Thyroid gland (tissue), 4 donors: ENCODE measurements around the gene MAPT. TPM values are rescaled to one million over a fixed set of nuclear protein-coding genes. Genes with fewer than 3 reads are reported as not detected.

Experiments used
- DNase-seq, 2 donors: peaks; one replicate each; pipeline ENCODE4 v3.0.0-alpha.2; 2019
- H3K27ac ChIP-seq, 3 donors: fragments of 200-600 bp; sonication (generic); 1 replicate in 2 of 3; 2 replicates in 1 of 3; pipeline ENCODE4 v1.5.1; 2016 to 2019; ENCODE audit warnings: mild to moderate bottlenecking in 1 of 3, moderate library complexity in 1 of 3
- H3K27me3 ChIP-seq: fragments of 200-600 bp; sonication (generic); one replicate; pipeline ENCODE4 v1.5.1; 2019
- H3K36me3 ChIP-seq, 2 donors: fragments of 200-600 bp; sonication (generic); one replicate each; pipeline ENCODE4 v1.5.1; 2016 to 2019
- H3K4me1 ChIP-seq, 2 donors: fragments of 200-600 bp; sonication (generic); one replicate each; pipeline ENCODE4 v1.5.1; 2017 to 2019
- H3K4me3 ChIP-seq, 3 donors: fragments of 200-600 bp; sonication (generic); replicated peaks in 1 of 3; 1 replicate in 2 of 3; 2 replicates in 1 of 3; pipeline ENCODE4 v1.5.1; 2016; ENCODE audit warnings: mild to moderate bottlenecking in 1 of 3
- H3K9me3 ChIP-seq: fragments of 200-600 bp; sonication (generic); one replicate; pipeline ENCODE4 v1.5.1; 2017
- POLR2A ChIP-seq, 2 donors: fragments of 450-650 bp; IDR thresholded peaks; one replicate each; pipeline ENCODE4 v1.6.1; 2017; ENCODE audit warnings: antibody characterized with exemption in 2 of 2, mild to moderate bottlenecking in 2 of 2, moderate library complexity in 1 of 2
- WGBS, 2 donors: methylation state at CpG; one replicate each; pipeline ENCODE4 v1.1.5; 2017; 5-methylcytosine and 5-hydroxymethylcytosine counted together
- intact Hi-C: fragments of 100-400 bp; cut with DNase I; formaldehyde crosslinking; loops from one replicate; pipeline ENCODE4 v1.15.1; 2023
- total RNA-seq, 4 donors: library from RNA; depleted of rRNA; stranded (reverse); fragments of >200 nt; gene quantifications; one replicate each; pipeline ENCODE4 v1.2.3, GENCODE V29; 2016
- TF ChIP-seq, protein P1 (sequence below), 6 experiments: fragments of 200-600 bp in 3 of 6; fragments of 450-650 bp in 3 of 6; sonication (generic) in 3 of 6; IDR thresholded peaks; one replicate each; pipeline ENCODE4 v1.5.1; 2016 to 2019; ENCODE audit warnings: antibody characterized with exemption in 6 of 6, mild to moderate bottlenecking in 2 of 6, inconsistent platforms in 1 of 6, moderate library complexity in 1 of 6

MAPT gene
- total RNA-seq, 4 donors from 2014 or later = 0.54 to 1.8 (median 0.92) TPM

DNA sequence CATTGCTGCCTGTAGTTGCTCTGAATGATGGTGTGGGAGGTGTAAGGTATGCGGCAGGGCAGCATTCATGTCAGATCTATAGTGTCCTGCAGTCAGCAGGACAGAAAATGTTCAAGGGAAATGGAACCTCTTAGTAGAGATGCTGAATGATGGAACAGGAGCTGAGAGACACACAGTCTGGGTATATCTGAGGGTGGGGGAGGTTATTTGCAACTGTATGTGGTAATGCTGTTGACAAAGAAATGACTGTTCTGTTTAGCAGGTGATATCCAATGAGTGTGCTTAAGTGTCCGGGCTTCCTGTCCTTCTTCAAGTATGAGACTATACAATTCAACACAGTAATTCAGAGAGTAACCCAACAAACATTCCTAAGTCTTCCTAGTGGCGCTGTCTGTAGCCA lies 151.3 kb downstream of the MAPT start:
- H3K4me3 ChIP-seq = no peak overlapping the region
- H3K4me1 ChIP-seq = peaks cover 46 to 50% of the 10 kb centered on the region in 2 donors
- 78 to 84% methylated on average over 3 of the region's 3 CpGs for WGBS, 2 donors
- H3K27ac ChIP-seq = peak overlapping the region; percentile 56 to 89 (median 83)
- intact Hi-C loops = loop anchor here (5.0 kb wide), 1 partner anchor 167 kb away; no protein-coding TSS in a partner anchor
- DNase-seq = no peak
- TF ChIP-seq POLR2A (IDR thresholded peaks at IDR 0.05) = no peak
- TF ChIP-seq, protein P1, sequence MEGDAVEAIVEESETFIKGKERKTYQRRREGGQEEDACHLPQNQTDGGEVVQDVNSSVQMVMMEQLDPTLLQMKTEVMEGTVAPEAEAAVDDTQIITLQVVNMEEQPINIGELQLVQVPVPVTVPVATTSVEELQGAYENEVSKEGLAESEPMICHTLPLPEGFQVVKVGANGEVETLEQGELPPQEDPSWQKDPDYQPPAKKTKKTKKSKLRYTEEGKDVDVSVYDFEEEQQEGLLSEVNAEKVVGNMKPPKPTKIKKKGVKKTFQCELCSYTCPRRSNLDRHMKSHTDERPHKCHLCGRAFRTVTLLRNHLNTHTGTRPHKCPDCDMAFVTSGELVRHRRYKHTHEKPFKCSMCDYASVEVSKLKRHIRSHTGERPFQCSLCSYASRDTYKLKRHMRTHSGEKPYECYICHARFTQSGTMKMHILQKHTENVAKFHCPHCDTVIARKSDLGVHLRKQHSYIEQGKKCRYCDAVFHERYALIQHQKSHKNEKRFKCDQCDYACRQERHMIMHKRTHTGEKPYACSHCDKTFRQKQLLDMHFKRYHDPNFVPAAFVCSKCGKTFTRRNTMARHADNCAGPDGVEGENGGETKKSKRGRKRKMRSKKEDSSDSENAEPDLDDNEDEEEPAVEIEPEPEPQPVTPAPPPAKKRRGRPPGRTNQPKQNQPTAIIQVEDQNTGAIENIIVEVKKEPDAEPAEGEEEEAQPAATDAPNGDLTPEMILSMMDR (IDR thresholded peaks at IDR 0.05) = no peak
- H3K36me3 ChIP-seq = peaks cover 9 to 15% of the 10 kb centered on the region in 2 donors
- H3K27me3 ChIP-seq = no peaks in the 10 kb centered on the region
- no peaks in the 10 kb centered on the region for H3K9me3 ChIP-seq

DNA sequence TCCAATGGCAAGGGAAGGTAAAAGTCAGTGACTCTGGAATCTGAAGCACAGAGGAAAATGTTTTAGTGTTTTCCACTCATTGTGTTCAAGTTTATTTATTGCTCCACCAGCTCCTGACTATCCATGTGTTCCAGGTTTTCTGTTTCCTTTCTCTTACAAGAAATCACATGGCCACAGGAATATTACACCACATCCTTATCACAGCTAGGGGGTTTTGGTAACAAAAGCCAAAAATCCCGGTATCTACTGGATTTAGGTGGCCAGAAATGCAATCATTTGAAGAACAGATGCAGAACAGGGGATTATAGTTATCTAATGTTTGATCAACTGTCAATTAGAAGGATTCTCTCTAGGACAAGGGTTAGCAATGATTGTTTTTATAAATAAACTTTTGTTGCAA lies 152.6 kb downstream of the MAPT start:
- 26 to 31% methylated on average over 1 of the region's 1 CpG for WGBS, 2 donors
- Histone ChIP-seq H3K27me3 (no peaks in the 10 kb centered on the region), H3K4me1 (peaks cover 46 to 50% of the 10 kb centered on the region in 2 donors), H3K27ac (peak overlapping the region; percentile 57 to 89 (median 83)), H3K36me3 (peaks cover 9 to 17% of the 10 kb centered on the region in 2 donors), H3K9me3 (no peaks in the 10 kb centered on the region), H3K4me3 (no peak overlapping the region)
- DNase-seq = no peak
- intact Hi-C loops = loop anchor here (5.0 kb wide), 1 partner anchor 165 kb away; no protein-coding TSS in a partner anchor
- TF ChIP-seq, protein P1 (IDR thresholded peaks at IDR 0.05) = peak in 4 of 6 experiments; percentile 11 to 40 (median 25)
- no peak for TF ChIP-seq POLR2A (IDR thresholded peaks at IDR 0.05)

DNA sequence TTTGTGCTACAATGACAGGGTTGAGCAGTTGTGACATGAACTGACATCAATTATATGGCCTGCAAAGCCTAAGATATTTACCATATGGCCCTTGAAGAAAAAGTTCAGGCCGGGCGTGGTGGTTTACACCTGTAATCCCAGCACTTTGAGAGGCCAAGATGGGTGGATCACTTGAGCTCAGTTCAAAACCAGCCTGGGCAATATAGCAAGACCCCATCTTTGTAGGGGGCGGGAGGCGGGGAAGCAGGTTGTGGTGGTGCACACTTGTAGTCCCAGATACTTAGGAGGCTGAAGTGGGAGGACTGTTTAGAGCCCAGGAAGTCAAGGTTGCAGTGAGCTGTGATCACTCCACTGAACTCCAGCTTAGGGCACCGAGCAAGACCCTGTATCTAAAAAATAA lies 153.0 kb downstream of the MAPT start:
- peaks cover 46 to 49% of the 10 kb centered on the region in 2 donors for H3K4me1 ChIP-seq
- 99 to 100% methylated on average over 5 of the region's 5 CpGs for WGBS, 2 donors
- intact Hi-C loops = loop anchor here (5.0 kb wide), 1 partner anchor 165 kb away; no protein-coding TSS in a partner anchor
- DNase-seq = no peak
- H3K27ac ChIP-seq = peak overlapping the region; percentile 57 to 89 (median 83)
- no peaks in the 10 kb centered on the region for H3K9me3 ChIP-seq
- no peak for TF ChIP-seq POLR2A (IDR thresholded peaks at IDR 0.05)
- TF ChIP-seq, protein P1 (IDR thresholded peaks at IDR 0.05) = no peak
- H3K27me3 ChIP-seq = no peaks in the 10 kb centered on the region
- H3K4me3 ChIP-seq = no peak overlapping the region
- H3K36me3 ChIP-seq = peaks cover 9 to 17% of the 10 kb centered on the region in 2 donors

DNA sequence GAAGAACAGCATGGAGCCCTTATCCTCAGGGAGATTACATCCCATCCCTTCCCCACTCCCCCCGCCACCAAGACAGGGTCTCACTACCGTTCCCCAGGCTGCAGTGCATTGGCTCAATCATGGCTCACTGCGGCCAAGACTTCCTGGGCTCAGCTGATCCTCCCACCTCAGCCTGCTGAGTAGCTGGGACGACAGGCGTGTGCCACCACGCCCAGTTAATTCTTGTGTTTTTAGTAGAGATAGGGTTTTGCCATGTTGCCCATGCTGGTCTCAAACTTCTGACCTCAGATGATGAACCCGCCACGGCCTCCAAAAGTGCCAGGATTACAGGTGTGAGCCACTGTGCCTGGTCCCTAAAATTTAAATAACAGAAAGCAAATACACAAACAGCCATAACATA lies 153.5 kb downstream of the MAPT start:
- no peaks in the 10 kb centered on the region for H3K27me3 ChIP-seq
- H3K9me3 ChIP-seq = no peaks in the 10 kb centered on the region
- WGBS, 2 donors = 93 to 95% methylated on average over 8 of the region's 8 CpGs
- peaks cover 42 to 44% of the 10 kb centered on the region in 2 donors for H3K4me1 ChIP-seq
- no peak for DNase-seq
- TF ChIP-seq, protein P1 (IDR thresholded peaks at IDR 0.05) = no peak
- TF ChIP-seq POLR2A (IDR thresholded peaks at IDR 0.05) = no peak
- H3K4me3 ChIP-seq = no peak overlapping the region
- peaks cover 9 to 17% of the 10 kb centered on the region in 2 donors for H3K36me3 ChIP-seq
- intact Hi-C loops = loop anchor here (5.0 kb wide), 1 partner anchor 164 kb away; no protein-coding TSS in a partner anchor
- H3K27ac ChIP-seq = peak overlapping the region in 2 of 3 donors; percentile 83 to 89

DNA sequence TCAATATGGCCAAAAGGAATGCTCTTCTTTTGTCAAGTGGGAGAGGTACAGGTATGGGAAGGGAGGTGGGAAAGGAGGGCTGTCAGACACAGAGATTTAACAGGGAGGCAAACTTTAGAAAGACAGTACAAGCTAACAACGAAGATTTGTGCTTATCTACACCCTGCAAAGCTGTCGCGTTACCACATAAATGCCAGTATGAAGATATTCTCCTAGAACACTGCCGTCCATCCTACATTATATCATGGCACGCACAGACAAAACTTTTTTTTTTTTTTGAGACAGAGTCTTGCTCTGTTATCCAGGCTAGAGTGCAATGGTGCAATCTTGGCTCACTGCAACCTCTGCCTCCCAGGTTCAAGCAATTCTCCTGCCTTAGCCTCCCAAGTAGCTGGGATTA lies 155.3 kb downstream of the MAPT start:
- H3K36me3 ChIP-seq = peaks cover 9 to 17% of the 10 kb centered on the region in 2 donors
- intact Hi-C loops = loop anchor here (5.0 kb wide), 1 partner anchor 163 kb away; no protein-coding TSS in a partner anchor
- peak overlapping the region in 1 of 3 donors; percentile 26 for H3K27ac ChIP-seq
- 94 to 96% methylated on average over 5 of the region's 5 CpGs for WGBS, 2 donors
- no peaks in the 10 kb centered on the region for H3K9me3 ChIP-seq
- TF ChIP-seq, protein P1 (IDR thresholded peaks at IDR 0.05) = no peak
- no peak for TF ChIP-seq POLR2A (IDR thresholded peaks at IDR 0.05)
- no peaks in the 10 kb centered on the region for H3K27me3 ChIP-seq
- no peak overlapping the region for H3K4me3 ChIP-seq
- no peak for DNase-seq
- peaks cover 28 to 29% of the 10 kb centered on the region in 2 donors for H3K4me1 ChIP-seq
